ENCODE measurements around the gene PCYT2. TPM values are rescaled to one million over a fixed set of nuclear protein-coding genes. Genes with fewer than 3 reads are reported as not detected.

The PCYT2 gene
- total RNA-seq, 1 experiment from 2014 or later, result 167 TPM

DNA sequence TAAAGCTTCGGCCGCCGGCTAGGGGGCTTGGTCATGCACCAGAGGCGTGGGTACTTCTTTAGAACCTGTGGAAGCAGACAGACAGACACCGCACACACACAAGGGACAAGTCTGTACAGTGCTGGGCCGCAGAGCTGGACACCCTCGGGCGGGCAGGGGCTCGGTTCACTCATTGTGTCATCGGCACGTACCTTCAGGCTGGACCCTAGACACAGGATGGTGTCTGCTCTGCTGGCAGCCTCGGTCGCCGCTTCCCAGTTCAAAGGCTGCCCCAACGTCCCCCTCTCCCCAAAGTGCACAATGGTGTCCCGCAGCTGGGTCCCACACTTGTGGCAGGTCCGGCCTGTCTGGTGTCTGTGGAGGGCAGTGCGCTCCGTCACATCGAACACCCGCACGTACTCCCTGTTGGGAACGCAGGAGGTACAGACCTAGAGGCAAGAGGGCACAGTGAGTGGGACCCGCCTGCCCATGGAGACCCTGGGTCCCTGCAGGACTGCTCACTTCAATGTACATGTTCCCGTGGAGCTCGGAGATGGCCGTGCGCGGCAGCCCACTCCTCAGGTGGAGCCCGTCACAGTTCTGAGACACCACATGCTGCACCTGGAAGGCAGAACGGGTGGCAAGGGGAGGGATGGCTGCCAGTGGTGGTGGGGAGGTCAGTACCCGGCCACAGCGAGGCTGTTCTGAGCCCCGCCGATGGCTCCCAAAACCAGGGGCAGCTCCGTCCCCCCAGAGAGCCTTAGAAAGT, 3.1 kb upstream of the PCYT2 start:
- DNase-seq (ENCODE audit: low spot score), result no peak

DNA sequence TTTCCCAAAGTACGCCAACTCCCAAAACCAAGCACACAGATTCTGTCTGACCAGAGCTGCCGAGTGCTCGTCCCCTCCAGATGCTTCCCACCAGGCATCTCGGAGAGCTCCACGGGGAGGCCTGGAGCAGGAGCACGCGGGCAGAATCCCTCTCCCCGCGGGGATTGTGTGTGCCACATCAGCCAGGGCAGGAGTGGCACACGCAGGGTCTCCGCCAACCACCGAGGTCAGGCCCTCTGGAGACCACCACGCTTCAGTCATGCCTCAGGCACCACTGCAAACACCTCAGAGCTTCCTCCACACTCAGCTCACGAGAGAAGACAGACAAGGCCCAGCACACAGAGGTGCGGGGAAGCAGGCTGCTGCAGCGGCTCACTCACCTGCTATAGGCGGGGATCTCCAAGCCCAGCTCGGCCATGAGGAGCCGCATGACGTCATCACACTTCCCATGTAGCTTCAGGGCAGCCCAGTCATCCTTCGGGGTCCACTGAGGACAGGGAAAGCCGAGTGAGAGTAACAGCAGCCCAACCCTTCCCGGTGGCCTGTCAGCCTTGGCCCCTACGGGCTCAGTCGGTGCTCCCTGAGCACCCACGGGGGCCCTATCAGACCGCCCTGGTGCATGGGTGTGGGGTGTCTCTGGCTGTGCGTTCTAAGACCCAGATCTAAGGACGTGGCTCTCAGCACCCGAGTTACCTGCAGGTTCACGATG, 2.3 kb upstream of the PCYT2 start:
- DNase-seq (ENCODE audit: low spot score), result no peak

DNA sequence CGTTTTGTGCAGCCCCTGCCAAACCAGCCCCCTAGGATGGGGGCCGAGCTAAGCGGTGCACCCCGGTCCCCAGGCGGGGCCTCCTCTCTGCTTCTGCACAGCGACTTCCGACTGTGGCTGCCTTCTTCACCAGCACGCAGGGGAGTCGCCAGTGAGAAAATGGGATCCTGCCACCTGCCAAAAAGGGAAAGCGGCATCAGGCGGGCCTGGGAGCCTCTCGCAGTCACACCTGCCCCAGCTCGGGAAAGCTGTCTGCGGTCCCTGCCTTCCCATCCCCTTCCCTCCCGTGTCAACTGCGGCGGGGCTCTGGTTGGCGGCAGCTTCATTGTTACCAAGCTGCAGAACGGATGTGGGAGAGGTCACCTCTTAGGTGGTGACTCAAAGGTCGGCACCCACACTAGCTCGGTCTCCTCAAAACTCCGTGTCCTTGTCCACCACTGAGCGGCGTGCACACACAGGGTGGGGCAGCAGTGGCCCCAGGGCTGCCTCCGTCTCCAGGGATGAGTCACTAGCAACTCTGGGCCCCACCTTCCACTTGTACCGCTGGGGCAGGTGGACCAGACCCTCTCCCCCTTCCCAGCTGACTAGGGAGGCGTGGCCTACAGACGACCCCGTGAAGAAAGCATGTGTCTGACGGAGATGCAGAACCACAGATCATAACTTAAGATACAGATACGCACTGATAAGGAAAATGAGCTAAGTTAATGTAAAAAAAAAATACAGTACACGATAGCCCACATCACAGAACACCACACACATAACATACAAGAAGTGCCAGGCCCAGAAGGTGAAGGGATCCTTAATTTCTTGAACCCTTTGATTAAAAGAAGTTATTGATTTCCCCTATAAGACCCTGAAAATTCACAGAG, 1.5 kb upstream of the PCYT2 start:
- DNase-seq (ENCODE audit: low spot score), result peak; percentile 88

DNA sequence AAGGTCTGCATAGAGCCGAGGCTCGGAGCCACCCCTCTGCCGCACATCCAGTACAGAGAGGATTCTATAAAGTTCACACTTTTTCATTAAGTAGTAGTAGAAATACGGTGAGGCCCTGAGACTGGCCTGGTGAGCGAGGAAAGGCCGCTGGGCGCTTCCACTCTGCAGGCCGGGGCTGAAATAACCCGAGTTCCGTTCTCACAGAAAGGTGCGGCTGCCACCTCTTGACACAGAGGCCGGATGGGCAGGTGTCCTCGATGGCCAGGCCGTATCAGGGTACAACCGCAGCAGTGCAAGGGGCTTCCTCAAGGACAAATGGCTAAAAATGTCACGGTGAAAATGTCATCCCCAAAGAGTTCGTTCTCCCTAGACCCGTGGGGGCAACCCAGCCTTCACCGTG, 770 bp upstream of the PCYT2 start:
- DNase-seq (ENCODE audit: low spot score), result no peak

DNA sequence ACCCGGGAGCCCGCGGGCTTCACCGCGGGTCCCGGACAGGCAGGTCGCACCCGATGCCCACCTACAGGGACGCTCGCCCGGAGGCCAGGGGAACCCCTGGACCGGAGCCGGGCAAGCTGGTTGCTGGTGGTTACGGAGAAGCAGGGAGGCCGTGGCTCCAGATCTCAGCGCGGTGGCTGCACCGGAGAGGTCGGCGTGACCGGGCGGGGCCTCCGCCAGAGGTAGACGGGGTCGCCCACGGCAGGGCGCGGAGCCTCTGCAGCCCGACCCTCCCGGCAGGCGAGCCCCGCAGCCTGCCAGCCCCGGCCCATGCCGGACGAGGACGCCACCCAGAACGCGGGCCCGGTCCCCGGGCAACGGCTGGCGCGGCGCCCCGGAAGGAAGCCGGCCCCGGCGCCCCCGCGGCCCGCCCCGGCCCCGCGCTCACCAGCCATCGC, 341 bp downstream of the PCYT2 start:
- no peak for DNase-seq (ENCODE audit: low spot score)

DNA sequence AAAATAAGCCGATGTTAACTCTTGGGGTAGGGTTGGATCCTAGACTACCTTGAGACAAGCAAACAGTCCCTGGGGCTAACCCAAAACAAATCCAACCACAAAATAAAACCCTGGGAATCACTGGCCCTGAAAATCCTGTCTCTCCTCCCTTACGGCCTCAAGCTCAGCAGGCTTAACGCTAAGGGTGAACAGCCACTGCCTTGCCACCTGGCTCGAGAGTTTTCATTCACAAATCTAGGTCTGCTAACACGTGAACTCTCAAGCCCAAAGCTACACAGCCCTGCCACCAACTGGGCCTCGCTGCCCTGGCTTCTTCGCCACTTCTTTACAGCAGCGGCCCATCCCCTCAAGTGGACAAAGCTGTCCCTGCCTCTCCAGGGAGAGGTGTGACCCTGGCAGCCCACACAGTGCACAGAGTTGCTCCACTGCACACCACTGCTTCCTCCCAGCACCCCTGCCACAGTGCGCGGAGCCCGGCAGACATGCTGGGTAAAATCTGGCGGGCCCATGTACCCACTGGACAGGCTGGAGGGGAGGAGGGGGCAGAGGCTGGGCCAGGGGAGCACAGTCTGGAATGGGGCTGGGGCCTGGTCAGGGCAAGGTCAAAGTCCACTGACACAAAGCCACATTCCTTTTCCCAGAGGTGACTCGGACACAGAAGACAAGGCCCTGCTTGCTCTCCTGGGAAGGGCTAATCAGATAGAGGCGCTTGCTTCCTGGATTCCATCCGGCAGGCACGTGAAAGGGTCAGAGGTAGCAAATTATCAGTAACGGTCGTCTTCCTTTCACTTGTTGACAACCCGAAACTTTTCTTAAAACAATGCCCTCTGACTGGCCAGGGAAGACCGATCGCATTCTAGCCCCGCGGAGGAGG, 996 bp downstream of the PCYT2 start:
- DNase-seq (ENCODE audit: low spot score), result peak; percentile 40

DNA sequence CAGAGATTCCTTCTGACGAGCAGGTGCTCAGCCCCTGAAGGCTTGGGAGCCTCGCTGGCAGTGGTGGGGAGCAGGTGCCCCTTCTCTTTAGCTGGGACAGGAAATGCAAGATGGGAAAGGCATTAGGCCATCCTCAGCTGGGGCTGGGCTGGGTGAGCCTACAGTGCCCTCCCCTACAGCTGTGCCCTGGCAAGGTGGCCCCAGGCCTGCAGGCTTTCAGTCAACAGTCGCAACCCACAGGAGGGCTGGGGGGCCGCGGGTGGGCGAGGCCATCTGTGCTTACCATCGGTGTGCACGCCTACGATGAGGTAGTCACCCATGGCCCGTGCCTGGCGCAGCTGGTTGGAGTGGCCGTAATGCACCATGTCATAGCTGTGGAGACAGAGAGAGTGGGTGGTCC, 2.0 kb downstream of the PCYT2 start:
- no peak for DNase-seq (ENCODE audit: low spot score)

DNA sequence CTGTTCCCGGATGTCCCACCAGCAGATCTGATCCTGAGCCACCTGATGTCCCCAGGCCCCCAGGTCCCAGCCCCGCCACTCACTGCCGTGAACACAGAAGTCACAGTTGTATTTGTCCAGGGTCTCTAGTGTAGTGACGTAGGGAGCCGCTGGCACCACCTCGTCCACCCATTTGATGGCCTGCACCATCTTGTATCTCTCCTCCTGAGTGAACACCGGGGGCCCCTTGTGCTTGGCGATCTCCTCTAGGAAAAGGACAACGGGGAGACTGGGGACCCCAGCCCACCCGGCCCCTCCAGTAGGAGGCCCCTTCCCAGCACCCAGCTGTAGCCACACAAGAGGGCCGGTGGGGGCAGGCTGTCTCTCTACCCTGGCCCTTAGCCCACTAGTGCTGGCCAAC, 2.4 kb downstream of the PCYT2 start:
- no peak for DNase-seq (ENCODE audit: low spot score)

DNA sequence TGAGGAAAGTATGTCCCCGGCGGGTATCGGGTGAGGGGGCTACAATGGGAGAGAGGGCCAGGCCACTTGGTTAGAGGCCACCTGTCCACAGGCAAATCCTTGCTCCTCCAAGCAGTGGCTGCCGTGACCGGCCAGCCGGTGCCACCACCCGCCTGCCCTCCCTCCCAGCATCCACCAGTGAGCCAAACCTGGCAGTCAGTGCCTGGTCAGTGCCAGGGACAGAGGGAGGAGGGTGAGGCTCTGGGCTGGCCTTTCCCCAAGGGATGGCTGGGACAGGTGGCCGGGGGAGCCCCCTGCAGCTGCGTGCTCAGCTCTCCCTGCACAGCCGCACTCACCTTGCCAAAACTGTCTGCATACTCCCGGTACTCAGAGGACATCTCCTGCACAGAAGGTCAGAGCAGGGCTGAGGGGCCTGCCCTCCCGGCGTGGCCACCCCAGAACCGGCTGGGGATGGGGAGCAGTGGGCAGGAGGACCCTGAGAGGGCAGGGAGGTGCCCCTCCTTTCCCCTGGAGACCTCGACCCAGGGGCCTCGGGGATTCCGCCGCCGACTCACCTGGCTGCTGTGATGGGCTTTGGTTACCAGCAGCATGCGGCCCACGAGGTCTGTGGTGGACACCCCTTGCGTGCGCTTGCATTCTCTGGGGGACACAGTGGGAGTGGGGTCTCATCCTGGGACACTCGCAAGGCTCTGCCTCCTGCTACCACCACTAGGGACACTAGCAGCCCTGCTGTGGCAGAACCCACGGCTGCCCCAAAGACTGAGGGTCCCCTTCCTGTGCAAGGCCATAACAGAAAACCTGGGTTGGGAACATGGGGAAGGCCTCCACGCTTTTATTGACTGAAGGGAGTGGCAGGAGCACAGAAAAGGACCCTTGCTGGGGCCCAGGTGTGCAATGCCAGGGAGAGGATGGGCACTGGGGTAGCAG, 3.7 kb downstream of the PCYT2 start:
- no peak for DNase-seq (ENCODE audit: low spot score)

DNA sequence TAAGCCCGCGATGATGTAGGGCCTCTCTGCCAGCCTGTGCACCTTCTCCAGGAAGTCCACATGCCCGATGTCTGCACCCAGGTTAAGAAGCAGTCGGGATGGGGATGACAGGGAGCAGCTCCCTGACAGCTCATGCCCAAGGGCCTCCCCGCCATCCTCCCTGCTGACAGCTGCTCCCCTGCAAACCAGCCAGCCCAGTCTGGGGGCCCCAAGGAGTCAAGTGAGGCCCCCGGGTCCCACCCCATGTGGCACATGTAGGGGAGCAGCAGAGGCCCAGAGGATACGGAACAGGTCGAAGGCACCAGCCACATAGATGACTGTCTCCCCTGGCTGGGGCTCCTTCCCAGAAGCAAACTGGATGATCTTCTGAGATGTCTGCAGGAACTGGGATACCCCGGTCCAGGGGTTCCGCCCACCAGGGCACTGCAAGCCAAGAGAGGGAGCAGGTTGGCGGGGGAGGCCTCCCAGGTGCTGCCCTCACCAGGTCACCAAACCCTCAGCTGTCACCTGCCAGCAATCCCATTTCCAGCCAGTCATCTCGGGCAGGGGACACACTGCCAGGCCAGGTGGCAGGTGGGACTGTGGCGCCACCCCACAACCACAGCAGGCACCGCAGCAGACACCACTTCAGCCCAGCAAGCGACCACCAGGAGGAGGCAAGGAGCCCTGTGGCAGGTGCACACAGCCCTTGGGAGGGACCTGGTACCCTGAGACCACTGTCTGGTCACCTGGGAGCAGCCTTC, 4.6 kb downstream of the PCYT2 start:
- DNase-seq (ENCODE audit: low spot score), result no peak

DNA sequence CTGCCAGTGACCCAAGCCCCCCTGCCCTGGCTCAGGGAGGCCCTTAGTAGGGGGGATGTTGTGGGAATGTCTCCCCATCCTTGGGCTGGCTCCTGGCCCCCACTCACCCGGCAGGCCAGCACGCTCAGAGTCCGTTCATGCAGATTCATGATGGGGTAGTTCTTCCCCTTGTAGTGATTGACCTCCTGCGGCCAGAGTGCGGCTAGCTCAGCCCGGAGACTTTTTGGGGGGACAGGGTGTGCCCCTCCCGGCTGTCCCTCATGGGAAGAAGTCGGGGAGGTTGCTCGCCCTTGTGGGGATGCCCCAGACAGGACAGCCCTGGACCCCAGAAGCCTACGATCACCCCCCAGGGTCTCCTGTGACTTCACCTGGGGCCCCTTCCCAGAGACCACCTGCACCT, 5.2 kb downstream of the PCYT2 start:
- DNase-seq (ENCODE audit: low spot score), result no peak

DNA sequence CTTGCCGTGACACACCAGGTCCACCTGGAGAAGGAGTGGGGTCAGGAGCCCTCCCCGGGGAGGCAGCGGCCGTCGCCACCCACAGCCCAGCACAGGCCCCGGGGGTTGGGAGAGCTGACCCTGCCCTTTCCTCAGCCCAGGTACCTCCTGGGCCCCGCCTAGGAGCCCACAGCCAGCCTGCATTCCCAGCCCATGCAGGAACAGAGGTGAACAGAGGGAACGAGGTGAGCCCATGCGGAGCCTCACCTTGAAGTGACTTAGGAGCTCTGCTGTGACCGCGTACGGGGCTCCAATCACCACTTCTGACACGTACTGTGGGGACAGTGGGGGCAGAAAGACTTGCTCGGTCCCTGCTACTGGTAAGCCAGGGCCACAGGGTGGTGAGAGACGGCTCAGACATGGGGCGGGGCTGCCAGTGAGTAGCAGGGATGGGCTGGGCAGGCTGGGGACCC, 5.7 kb downstream of the PCYT2 start:
- no peak for DNase-seq (ENCODE audit: low spot score)

DNA sequence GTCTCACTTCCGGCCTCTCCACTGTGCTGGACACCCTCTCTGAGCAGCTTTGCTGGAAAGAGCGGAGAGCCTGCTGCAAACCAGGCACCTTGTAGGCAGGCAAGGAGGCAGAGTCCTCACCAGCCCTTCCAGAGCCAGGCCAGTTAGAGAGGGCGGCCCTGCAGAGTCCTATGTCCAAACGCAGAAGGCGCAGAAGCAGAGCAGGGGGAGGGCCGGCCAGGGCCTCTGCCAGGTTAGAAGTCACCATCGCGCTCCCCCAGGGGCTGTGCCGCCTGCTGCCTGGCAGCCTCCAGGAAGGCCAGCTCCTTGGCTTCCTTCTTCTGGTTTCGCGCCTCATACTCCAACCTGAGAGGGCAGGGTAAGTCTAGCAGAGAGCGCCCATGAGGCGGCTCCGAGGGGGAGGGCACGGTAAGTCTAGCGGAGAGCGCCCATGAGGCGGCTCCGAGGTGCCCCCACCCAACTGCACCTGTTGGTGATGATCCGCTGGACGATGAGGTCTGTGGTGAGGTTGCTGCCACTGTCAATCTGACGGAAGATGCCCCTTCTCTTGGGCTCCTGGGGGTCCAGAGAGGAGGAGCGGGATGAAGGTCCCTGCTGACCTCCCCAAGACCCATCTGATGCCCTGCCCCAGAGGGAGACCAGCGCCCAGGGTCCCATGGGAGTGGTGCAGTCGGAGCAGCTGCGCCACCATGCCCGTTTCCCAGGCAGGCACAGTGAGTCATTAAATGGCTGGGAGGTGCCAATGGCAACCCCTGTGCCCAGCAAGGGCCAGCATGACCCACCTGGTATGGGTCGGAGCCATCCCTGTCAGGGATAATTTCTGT, 6.4 kb downstream of the PCYT2 start:
- DNase-seq (ENCODE audit: low spot score), result no peak

DNA sequence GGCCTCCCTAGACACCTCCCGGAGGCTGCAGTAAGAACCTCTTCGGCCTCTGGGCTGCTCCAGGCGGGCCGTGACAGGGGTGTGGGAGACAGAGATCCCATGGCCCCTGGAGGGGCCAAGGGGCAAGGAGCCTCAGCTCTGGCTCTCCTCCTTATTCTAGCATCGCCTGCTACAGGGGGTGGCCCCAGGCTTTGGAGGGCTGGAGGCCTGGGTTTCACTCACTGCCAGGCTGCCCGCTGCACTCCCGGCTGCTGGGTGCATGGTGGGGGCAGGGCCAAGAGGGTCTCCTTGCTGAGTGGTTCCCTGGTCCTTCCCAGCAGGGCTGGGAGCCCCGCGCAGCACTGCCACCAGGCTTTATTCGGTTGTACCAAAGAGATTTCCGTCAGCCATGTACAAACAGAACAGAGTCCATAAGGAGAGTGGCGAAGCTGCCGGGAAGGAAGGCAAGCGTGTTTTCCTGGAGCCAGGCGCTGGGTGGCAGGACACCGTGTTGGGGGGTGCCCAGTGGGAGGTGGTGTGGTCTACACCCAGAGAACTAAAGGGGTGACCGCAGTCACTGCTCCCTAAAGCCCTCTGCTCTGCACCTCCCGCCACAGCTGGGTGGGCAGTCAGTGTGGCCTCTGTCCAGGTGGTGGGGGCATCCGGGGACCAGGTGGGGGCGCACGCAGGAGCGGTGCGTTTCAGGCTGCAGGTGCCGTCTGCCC, 7.2 kb downstream of the PCYT2 start:
- no peak for DNase-seq (ENCODE audit: low spot score)

DNA sequence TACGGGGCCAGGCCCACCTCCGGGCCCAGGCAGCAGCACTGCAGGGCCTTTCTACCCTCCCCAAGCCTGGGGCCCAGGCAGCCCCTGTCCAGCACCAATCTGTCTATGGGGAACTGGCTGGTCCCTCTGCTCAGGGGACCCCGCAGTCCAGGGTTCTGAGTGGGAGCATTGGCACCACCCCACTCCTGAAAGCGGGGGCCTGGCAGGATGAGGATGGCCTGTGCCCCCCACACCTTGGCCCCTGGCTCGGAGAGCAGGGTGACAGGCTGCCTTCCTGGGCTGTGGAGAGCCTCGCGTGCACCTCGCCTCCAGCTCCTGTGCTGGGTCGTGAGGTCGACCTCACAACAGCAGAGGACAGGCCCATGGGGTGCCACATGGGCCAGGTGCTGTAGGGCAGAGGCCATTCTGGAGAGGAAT, 7.8 kb downstream of the PCYT2 start:
- no peak for DNase-seq (ENCODE audit: low spot score)

DNA sequence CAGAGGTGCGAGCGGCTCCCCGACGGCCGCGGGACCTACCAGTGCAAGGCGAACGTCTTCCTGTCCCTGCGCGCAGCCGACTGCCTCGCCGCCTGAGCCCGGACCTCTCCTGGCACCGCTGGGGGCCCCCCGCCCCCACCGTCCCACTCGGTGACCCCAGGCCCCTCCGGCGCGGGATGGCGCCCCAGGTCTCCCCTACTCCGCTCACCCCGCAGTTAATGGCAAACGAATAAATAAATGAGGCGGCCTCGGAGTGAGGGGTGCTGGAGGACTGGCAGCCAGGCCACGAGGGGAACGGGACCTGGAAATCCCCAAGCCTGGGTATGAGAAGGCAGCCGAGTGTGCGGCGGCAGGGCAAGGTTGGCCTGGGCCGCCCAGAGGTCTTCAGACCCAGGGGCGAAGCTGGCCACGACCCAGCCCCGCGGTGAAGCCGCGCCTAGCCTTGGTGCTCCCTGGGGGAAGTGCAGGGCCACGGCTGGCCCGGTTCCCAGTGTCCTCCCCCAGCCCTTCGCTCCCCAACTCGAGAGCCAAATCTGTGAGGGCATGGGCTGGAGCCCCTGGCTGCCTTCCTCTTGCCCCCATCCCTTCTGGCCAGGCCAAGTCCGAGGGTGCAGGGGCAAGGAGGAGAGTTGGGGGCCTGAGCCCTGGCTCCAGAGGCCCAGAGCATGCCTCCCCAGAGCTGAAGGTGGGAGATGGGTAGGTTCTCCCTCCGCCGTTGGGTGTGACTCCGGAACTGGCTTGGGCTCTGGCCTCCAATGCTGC, 8.4 kb downstream of the PCYT2 start:
- DNase-seq (ENCODE audit: low spot score), result no peak

DNA sequence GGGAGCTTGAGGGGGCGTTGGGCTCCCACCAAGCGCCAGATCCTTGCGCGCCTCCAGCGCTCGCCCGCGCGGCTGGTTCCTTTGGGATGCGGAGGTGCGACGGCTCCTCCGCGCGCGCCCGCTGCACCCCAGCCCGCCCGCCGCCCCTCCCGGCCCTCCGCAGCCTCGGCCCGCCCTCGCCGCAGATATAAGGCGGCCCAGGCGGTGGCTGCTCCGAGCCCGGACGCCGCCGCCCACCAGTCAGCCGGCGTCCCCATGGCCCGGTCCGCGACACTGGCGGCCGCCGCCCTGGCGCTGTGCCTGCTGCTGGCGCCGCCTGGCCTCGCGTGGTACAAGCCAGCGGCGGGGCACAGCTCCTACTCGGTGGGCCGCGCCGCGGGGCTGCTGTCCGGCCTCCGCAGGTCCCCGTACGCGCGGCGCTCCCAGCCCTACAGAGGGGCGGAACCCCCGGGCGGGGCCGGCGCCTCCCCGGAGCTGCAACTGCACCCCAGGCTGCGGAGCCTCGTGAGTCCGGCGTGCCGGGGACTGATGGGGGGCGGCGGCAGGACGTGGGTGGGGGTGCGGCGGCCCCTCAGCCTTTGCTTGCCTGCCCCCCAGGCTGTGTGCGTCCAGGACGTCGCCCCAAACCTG, 9.1 kb downstream of the PCYT2 start, which contains the start of gene NPB:
TSS of gene NPB (plus strand) at position 216 of the 630 bp plus-strand sequence. CDS start at position 256, 40 bp downstream.
- DNase-seq (ENCODE audit: low spot score), result no peak
